ENCODE data around the gene HSD17B13. TPM values are rescaled to one million over a fixed set of nuclear protein-coding genes. Genes with fewer than 3 reads are reported as not detected.
"Not testable (repeated sequence)": the region's sequence is repeated elsewhere in the genome, so short reads cannot be mapped to it uniquely, and the experiment has no call there.

HSD17B13 gene
- total and polyA plus RNA-seq, 7 donors = 0.03 to 0.17 (median 0.08) TPM; not detected in 2

DNA sequence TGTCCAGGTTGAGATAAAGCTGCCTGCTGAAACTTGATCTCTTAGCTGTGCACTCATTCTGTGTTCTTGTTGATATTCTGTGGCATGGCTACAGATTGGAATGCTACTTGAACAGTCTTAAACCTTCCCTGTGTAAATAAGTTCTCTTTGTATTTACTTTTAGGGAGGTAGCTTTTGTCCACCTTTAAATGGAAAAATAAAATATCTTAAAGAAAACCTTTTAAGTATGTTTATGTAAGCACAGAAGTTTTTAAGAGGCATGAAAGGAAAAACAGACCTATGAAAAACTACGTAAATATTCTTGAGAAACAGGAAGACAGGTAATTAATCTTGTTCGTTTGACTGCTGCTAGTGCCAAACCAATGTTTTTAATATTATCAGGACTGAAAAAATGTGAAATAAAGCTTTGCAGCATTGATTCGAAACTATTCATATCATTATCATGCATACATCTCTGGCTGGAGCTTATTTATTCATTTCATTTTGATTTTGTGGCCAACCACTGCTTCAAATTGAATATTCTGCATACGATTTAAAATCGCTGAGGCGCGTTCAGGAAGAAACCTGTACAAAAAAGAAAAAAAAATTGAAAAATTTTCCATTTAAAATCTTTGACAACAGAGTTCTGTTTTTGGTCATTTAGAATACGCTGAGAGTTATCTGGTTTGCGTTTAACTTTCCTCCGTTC is 17.8 kb downstream of the HSD17B13 start:
- Histone ChIP-seq H3K9me3 (no peaks in the 10 kb centered on the region), H3K36me3 (ENCODE audit: insufficient read depth in 1 of 2, low read depth in 1 of 2) (no peaks in the 10 kb centered on the region), H3K27me3 (ENCODE audit: insufficient read depth in 3 of 3, low read length in 2 of 3) (no peaks in the 10 kb centered on the region), H3K27ac (no peak overlapping the region), H3K4me3 (no peak overlapping the region), H3K4me1 (no peaks in the 10 kb centered on the region)
- no peak for ATAC-seq
- WGBS, 3 donors = 82 to 87% (median 86%) methylated on average over 10 of the region's 10 CpGs
- TF ChIP-seq, protein P1, sequence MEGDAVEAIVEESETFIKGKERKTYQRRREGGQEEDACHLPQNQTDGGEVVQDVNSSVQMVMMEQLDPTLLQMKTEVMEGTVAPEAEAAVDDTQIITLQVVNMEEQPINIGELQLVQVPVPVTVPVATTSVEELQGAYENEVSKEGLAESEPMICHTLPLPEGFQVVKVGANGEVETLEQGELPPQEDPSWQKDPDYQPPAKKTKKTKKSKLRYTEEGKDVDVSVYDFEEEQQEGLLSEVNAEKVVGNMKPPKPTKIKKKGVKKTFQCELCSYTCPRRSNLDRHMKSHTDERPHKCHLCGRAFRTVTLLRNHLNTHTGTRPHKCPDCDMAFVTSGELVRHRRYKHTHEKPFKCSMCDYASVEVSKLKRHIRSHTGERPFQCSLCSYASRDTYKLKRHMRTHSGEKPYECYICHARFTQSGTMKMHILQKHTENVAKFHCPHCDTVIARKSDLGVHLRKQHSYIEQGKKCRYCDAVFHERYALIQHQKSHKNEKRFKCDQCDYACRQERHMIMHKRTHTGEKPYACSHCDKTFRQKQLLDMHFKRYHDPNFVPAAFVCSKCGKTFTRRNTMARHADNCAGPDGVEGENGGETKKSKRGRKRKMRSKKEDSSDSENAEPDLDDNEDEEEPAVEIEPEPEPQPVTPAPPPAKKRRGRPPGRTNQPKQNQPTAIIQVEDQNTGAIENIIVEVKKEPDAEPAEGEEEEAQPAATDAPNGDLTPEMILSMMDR (IDR thresholded peaks at IDR 0.05) = no peak
- intact Hi-C loops (cut with DNase I) = no loop called here
- no peak for DNase-seq

GRCh38 chr4:87299898-87300297 is 22.8 kb downstream of the HSD17B13 start:
- H3K36me3 ChIP-seq (ENCODE audit: insufficient read depth in 1 of 2, low read depth in 1 of 2) = no peaks in the 10 kb centered on the region
- ATAC-seq (no peak), DNase-seq (no peak)
- H3K4me1 ChIP-seq = no peaks in the 10 kb centered on the region
- WGBS, 3 donors = 76 to 82% (median 78%) methylated on average over 4 of the region's 4 CpGs
- intact Hi-C loops (cut with DNase I) = no loop called here
- TF ChIP-seq, protein P1 (IDR thresholded peaks at IDR 0.05) = no peak
- no peak overlapping the region for H3K4me3 ChIP-seq
- H3K27ac ChIP-seq = no peak overlapping the region
- no peaks in the 10 kb centered on the region for H3K9me3 ChIP-seq
- no peaks in the 10 kb centered on the region for H3K27me3 ChIP-seq (ENCODE audit: insufficient read depth in 3 of 3, low read length in 2 of 3)

- Histone ChIP-seq H3K27ac (no peak overlapping the region), H3K4me1 (no peaks in the 10 kb centered on the region), H3K36me3 (ENCODE audit: insufficient read depth in 1 of 2, low read depth in 1 of 2) (no peaks in the 10 kb centered on the region), H3K4me3 (no peak overlapping the region), H3K9me3 (peaks cover under 1% of the 10 kb centered on the region), H3K27me3 (ENCODE audit: insufficient read depth in 3 of 3, low read length in 2 of 3) (no peaks in the 10 kb centered on the region)
- intact Hi-C loops (cut with DNase I) = no loop called here
- 36 to 45% (median 37%) methylated on average over 2 of the region's 2 CpGs for WGBS, 3 donors
- ATAC-seq (no peak), DNase-seq (no peak)
- TF ChIP-seq, protein P1 (IDR thresholded peaks at IDR 0.05) = no peak
Measured at GRCh38 chr4:87298362-87298761, 24.3 kb downstream of the HSD17B13 start.

- WGBS, 3 donors = 75 to 94% (median 82%) methylated on average over 11 of the region's 11 CpGs
- not testable (repeated sequence) for ATAC-seq
Measured at GRCh38 chr4:87294911-87295310, 27.8 kb downstream of the HSD17B13 start.

DNA sequence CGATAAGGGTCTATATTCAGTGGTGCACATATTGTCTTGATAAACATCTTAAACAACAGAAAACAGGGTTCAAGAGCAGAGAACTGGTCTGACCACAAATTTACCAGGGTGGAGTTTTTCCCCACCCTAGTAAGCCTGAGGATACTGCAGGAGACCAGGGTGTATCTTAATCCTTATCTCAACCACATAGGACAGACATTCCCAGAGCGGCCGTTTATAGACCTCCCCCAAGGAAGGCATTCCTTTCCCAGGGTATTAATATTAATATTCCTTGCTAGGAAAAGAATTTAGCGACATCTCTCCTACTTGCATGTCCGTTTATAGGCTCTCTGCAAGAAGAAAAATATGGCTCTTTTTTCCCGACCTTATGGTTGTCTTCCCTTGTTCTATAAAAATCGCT is 28.8 kb downstream of the HSD17B13 start:
- ATAC-seq; H3K27me3 ChIP-seq (ENCODE audit: insufficient read depth in 3 of 3, low read length in 2 of 3); H3K4me1 ChIP-seq; H3K36me3 ChIP-seq (ENCODE audit: insufficient read depth in 1 of 2, low read depth in 1 of 2); DNase-seq; H3K9me3 ChIP-seq; H3K4me3 ChIP-seq; H3K27ac ChIP-seq; intact Hi-C loops (cut with DNase I): not testable (repeated sequence)
- 90 to 96% (median 94%) methylated on average over 7 of the region's 7 CpGs for WGBS, 3 donors

More at GRCh38 chr4:87294911-87295310, 27.8 kb downstream of the HSD17B13 start:
- DNase-seq; H3K9me3 ChIP-seq; intact Hi-C loops (cut with DNase I); H3K4me1 ChIP-seq; H3K4me3 ChIP-seq; H3K27me3 ChIP-seq (ENCODE audit: insufficient read depth in 3 of 3, low read length in 2 of 3); H3K27ac ChIP-seq; H3K36me3 ChIP-seq (ENCODE audit: insufficient read depth in 1 of 2, low read depth in 1 of 2): not testable (repeated sequence)

- intact Hi-C loops (cut with DNase I) = no loop called here
- TF ChIP-seq, protein P1 (IDR thresholded peaks at IDR 0.05) = no peak
- ATAC-seq (no peak), DNase-seq (no peak)
- no peaks in the 10 kb centered on the region for H3K4me1 ChIP-seq
- H3K27ac ChIP-seq = no peak overlapping the region
- H3K36me3 ChIP-seq (ENCODE audit: insufficient read depth in 1 of 2, low read depth in 1 of 2) = no peaks in the 10 kb centered on the region
- H3K27me3 ChIP-seq (ENCODE audit: insufficient read depth in 3 of 3, low read length in 2 of 3) = no peaks in the 10 kb centered on the region
- 91 to 100% (median 100%) methylated on average over 1 of the region's 1 CpG for WGBS, 3 donors
- no peaks in the 10 kb centered on the region for H3K9me3 ChIP-seq
- H3K4me3 ChIP-seq = no peak overlapping the region
Measured at GRCh38 chr4:87286970-87287369, 35.7 kb downstream of the HSD17B13 start.

DNA sequence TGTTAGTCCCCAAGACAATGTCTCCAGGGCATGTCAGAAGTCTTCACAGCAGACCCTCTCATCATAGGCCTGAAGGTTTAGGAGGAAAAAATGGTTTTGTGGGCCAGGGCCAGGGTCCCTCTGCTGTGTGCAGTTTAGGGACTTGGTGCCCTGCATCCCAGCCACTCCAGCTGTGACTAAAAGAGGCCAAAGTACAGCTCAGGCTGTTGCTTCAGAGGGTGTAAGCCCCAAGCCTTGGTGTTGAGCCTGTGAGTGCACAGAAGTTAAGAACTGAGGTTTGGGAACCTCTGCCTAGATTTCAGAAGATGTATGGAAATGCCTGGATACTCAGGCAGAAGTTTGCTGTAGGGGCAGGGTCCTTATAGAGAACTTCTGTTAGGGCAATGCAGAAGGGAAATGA is 38.4 kb downstream of the HSD17B13 start:
- intact Hi-C loops (cut with DNase I); H3K9me3 ChIP-seq; ATAC-seq; H3K4me1 ChIP-seq; H3K36me3 ChIP-seq (ENCODE audit: insufficient read depth in 1 of 2, low read depth in 1 of 2); DNase-seq; H3K27me3 ChIP-seq (ENCODE audit: insufficient read depth in 3 of 3, low read length in 2 of 3); H3K27ac ChIP-seq; H3K4me3 ChIP-seq: not testable (repeated sequence)
